ENCODE results near the gene KDM3B.

The KDM3B gene

GRCh38 chr5:138449501-138450239 lies 97.2 kb downstream of the KDM3B start:
- DNase-seq (ENCODE audit: low read depth, low spot score) = peak; percentile 94

- DNase-seq (ENCODE audit: low read depth, low spot score) = no peak
Observed at GRCh38 chr5:138450971-138451370, 98.5 kb downstream of the KDM3B start.

GRCh38 chr5:138452720-138453119 lies 100.2 kb downstream of the KDM3B start:
- no peak for DNase-seq (ENCODE audit: low read depth, low spot score)

GRCh38 chr5:138453590-138453989 lies 101.1 kb downstream of the KDM3B start:
- no peak for DNase-seq (ENCODE audit: low read depth, low spot score)

DNA sequence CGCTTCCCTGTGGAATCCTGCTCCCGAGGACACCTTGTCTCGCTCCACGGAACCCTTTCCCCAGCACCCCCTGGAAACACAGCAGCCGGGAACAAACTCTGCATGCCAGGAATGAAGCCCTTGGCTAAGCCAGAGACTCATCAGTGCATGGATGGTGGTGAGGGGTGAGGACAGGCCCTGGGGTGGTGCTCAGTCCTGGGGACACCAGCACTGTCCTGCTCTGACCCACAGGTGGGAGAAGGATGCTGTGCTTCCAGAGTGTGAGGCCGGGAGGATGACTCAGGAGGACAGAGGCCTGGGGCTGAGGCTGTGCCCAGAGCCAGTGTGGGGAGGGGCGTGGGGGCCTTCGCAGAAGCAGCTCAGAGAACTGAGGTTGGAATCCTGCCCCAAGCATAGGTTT lies 101.6 kb downstream of the KDM3B start:
- no peak for DNase-seq (ENCODE audit: low read depth, low spot score)

- no peak for DNase-seq (ENCODE audit: low read depth, low spot score)
Observed at GRCh38 chr5:138455232-138455930, 102.9 kb downstream of the KDM3B start.

GRCh38 chr5:138457531-138458275 lies 105.2 kb downstream of the KDM3B start:
- DNase-seq (ENCODE audit: low read depth, low spot score) = no peak

- no peak for DNase-seq (ENCODE audit: low read depth, low spot score)
Observed at GRCh38 chr5:138458384-138458783, 105.9 kb downstream of the KDM3B start.

DNA sequence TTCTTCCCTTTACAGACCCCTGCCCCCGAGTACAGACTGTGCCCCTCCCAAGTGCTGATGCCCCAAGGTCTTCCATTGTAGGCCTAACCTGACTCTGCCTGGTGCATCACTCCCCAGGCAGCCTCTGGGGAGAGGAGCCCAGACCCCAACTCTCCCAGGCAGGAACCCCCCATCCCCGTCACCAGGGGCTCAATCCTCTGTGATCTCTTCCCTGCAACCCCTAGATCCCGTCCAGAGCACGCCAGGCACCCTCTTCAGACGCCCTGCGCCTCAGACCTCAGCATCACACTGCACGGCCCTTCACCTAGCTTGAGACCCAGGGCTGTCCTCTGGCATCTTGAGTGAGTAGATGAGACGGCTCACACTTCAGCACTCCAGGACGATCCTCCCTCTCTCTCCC lies 106.4 kb downstream of the KDM3B start:
- no peak for DNase-seq (ENCODE audit: low read depth, low spot score)

DNA sequence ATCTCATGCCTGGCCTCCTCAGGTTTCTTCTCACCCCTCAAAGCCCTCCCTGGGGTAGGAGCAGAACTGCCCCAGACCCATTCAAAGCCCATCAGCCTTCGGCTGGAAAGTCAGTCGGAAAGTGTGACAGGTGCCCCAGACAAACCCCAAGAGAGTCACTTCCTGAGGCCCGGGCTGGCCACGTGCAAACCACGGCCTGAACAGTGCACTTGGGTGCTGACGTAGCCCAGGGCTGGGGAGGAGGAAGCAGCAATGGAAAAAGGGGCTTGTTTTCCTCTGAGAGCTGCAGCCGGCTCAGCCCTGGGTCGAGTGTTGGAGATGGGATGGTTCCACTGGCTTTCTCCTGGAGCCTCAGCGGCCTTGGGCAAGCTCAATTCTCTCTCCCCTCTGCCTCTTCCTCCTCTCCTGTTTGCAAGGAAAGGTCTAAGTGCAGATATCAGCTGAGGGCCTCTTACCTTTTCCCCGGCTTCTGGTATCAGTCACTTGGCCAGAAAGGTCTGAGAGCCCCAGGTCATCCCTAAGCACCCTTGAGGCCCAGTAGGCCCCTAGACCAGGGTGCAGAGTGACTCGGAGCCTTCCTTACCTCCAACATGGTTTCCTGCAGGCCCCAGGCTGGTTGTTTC lies 106.9 kb downstream of the KDM3B start:
- DNase-seq (ENCODE audit: low read depth, low spot score) = no peak

- no peak for DNase-seq (ENCODE audit: low read depth, low spot score)
Observed at GRCh38 chr5:138460032-138460693, 107.7 kb downstream of the KDM3B start.

DNA sequence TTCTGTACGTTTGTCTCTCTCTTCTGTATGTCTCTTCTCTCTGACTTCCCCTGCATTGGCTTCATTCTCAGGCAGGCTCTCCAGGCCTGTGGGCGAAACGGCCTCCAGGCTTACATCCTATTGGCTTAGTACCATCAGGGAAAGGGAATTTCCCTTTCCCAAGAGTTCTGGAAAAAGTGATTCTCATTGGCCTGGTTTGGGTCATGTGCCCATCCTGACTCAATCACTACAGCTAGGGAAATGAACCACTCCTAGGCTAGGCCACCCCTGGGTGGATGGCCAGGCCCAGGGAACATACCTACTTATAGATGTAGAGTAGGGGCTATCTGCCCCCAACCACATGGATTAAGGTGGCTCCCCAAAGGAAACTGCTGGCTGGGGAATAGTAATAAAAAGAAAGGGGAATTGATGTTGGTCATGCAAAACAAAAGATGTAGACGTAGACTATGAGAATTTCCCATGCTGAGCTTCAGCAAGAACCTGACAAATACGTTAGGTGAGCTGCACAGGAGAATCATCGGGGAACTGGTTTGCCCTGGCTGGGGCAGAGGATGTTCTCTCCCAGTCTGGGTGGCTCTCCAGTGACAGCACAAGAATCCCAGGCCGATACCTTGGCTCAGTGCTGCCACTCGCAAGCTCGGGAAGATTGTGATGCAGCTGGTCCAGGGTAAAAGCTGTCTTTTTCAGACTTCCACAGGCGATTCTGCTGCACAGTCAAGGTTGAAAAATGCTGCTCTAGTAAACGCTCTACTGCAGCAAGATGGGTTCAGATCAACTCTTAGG lies 109.0 kb downstream of the KDM3B start:
- DNase-seq (ENCODE audit: low read depth, low spot score) = peak; percentile 63

DNA sequence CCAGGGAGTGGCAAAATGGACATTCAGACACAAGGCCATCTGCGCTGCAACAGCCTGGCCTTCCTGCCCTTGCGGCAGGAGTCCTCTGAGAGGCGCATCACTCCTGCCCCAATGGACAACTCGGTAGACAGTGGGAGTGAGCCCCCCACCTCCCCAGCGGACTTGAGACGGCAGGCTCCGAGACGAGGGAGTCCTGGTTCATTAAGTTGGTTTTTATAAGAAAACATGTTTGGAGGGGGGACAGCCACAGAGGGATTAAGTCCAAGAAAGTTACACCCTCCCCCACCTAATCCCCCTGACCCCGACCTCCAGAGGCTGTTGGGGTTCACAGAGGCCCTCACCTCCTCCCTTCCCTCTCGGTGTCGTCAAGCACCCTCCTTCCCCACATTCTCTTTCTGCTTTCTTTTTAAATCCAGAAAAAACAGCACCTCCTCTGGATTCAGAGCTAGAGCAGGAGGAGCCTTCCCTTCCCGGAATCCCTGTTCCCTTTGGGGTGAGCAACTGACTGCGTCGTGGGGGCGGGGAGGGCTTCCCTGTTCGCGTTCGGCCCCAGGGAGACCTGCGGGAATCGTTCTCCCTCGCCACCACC lies 111.0 kb downstream of the KDM3B start:
- DNase-seq (ENCODE audit: low read depth, low spot score) = peak; percentile 29

DNA sequence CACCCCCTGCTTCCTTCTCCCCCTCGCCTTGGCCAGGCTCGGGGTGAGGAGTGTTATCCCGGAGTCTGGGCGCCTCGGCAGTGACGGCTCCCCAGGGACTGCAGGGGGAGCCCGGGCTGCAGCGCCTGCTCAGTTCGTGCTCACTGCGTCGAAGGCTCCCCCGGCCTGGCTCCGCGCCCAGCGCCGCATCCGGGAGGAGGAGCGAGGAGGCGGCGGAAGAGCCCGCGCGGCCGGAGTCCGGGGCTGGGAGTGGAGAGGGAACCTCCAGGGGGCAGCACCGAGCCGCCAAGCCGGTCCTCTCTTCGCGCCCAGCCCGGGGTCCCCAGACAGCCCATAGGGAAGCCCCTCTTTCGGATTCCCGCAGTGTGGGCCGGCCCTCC lies 111.5 kb downstream of the KDM3B start:
- peak; percentile 99 for DNase-seq (ENCODE audit: low read depth, low spot score)

- peak; percentile 99 for DNase-seq (ENCODE audit: low read depth, low spot score)
Observed at GRCh38 chr5:138464388-138465260, 112.1 kb downstream of the KDM3B start.

- DNase-seq (ENCODE audit: low read depth, low spot score) = peak; percentile 98
Observed at GRCh38 chr5:138465261-138466124, 113.0 kb downstream of the KDM3B start, which contains the start of gene EGR1. Gene EGR1, plus strand, starts transcription at chr5:138465479. Its CDS starts 283 bp downstream, at chr5:138465762.

DNA sequence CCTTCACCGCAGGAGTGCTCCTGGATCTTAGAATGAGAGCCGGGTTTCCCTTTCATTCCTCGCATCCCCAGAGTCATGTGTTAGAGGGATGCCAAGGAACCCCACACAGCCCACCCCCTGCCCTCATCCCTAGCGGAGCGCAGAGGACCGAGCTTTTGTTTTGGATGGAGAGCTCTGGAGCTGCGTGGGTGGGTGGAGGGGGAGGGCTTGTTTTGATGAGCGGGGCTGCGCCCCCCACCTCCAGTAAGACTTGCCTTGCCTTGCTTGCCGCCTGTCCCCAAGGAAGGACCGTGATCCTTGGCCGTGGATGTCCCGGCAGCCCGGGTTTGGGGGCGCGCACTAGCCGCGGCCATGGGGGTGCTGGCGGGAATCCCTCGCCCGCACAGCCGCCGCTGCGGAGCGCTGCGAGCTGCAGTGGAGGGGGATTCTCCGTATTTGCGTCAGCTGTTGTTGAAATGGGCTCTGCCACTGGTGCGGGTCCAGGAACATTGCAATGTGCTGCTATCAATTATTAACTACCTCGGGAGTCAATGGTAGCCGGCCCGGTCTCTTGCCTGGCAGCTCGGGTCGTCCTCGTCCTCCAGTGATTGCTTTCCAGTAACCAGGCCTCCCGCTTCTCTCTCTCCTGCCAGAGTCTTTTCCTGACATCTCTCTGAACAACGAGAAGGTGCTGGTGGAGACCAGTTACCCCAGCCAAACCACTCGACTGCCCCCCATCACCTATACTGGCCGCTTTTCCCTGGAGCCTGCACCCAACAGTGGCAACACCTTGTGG lies 113.8 kb downstream of the KDM3B start:
- DNase-seq (ENCODE audit: low read depth, low spot score) = peak; percentile 59

All from astrocyte of the hippocampus (primary cell).